ENCODE data around the gene EPHX1.
A peak's percentile ranks its signal among the peaks of the same experiment; 100 is the strongest.

DNA sequence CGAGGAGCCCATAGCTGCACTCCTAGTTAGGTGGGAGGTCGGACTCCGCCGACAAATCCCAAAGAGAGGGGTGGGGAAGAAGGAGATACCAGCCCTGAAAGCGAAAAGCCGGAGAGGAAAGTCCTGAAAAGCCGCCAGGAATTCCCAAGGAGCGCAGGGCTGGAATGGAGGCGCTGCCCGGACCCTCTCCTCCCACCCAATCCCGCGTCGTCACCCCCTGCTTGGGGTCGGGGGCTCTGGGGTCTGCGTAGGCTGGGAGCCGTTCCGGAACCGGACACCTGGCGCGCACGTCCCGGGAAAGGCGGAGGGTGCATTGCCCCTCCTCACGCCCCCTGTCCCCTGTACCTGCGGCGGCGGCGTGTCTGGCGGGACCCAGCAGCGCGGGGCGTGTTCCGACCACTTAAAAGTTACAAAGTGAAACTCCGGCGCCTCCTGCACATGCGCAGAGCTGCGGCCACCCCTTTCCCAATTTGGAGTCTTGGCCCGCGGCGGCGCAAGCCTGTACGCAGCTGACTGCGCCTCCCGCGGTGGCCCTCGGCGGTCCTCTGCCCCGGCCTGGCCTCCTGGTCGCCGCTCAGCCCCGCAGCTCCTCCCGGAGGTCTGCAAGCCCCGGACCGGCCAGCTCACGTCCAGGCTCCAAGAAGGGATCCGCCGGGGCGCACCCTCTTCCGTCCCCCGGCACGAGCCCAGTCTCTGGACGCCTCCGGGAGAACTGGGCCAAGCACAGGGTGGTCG is 72.2 kb downstream of the EPHX1 start, which contains the start of gene TMEM63A:
- TF ChIP-seq, protein P1, sequence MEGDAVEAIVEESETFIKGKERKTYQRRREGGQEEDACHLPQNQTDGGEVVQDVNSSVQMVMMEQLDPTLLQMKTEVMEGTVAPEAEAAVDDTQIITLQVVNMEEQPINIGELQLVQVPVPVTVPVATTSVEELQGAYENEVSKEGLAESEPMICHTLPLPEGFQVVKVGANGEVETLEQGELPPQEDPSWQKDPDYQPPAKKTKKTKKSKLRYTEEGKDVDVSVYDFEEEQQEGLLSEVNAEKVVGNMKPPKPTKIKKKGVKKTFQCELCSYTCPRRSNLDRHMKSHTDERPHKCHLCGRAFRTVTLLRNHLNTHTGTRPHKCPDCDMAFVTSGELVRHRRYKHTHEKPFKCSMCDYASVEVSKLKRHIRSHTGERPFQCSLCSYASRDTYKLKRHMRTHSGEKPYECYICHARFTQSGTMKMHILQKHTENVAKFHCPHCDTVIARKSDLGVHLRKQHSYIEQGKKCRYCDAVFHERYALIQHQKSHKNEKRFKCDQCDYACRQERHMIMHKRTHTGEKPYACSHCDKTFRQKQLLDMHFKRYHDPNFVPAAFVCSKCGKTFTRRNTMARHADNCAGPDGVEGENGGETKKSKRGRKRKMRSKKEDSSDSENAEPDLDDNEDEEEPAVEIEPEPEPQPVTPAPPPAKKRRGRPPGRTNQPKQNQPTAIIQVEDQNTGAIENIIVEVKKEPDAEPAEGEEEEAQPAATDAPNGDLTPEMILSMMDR (IDR thresholded peaks at IDR 0.05; ENCODE audit: control extremely low read depth in 1 of 3, insufficient read depth in 1 of 3, low read depth in 1 of 3, low read length in 3 of 3), result peak in 2 of 3 experiments; percentile 1 to 16; a peak in 1 of 4 replicates
- TF ChIP-seq CEBPB (IDR thresholded peaks at IDR 0.05; ENCODE audit: low read depth, low read length) (no peak), POLR2AphosphoS5 (IDR thresholded peaks at IDR 0.05; ENCODE audit: low read depth, low read length) (no peak; the same call in 1 of the 2 replicates), TCF12 (IDR thresholded peaks at IDR 0.05; ENCODE audit: low read depth, low read length) (no peak), EZH2 (IDR thresholded peaks at IDR 0.05; ENCODE audit: low read depth, low read length, severe bottlenecking) (no peak), CBX5 (IDR thresholded peaks at IDR 0.05; ENCODE audit: low read depth, low read length) (no peak), SIN3A (conservative IDR thresholded peaks at IDR 0.05 in 1 of 2, IDR thresholded peaks at IDR 0.05 in 1 of 2; ENCODE audit: low read depth in 1 of 2, low read length in 2 of 2) (no peak; a peak in 1 of 4 replicates), POLR2A (IDR thresholded peaks at IDR 0.05; ENCODE audit: control extremely low read depth in 1 of 2, low read depth in 2 of 2, low read length in 2 of 2) (peak in 1 of 2 experiments; percentile 71; a peak in 2 of 3 replicates)
- TF ChIP-seq, protein P2, sequence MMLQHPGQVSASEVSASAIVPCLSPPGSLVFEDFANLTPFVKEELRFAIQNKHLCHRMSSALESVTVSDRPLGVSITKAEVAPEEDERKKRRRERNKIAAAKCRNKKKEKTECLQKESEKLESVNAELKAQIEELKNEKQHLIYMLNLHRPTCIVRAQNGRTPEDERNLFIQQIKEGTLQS (IDR thresholded peaks at IDR 0.05; ENCODE audit: insufficient read depth, low read depth, low read length), result no peak
